Measurements from ENCODE around the gene ARF1. TPM values are rescaled to one million over a fixed set of nuclear protein-coding genes. Genes with fewer than 3 reads are reported as not detected.

ARF1 gene
- total and polyA plus RNA-seq, 2 of the 13 experiments (the other 11 are each of a cell fraction or from before 2014, with no cell fraction given) = 186 to 327 TPM

DNA sequence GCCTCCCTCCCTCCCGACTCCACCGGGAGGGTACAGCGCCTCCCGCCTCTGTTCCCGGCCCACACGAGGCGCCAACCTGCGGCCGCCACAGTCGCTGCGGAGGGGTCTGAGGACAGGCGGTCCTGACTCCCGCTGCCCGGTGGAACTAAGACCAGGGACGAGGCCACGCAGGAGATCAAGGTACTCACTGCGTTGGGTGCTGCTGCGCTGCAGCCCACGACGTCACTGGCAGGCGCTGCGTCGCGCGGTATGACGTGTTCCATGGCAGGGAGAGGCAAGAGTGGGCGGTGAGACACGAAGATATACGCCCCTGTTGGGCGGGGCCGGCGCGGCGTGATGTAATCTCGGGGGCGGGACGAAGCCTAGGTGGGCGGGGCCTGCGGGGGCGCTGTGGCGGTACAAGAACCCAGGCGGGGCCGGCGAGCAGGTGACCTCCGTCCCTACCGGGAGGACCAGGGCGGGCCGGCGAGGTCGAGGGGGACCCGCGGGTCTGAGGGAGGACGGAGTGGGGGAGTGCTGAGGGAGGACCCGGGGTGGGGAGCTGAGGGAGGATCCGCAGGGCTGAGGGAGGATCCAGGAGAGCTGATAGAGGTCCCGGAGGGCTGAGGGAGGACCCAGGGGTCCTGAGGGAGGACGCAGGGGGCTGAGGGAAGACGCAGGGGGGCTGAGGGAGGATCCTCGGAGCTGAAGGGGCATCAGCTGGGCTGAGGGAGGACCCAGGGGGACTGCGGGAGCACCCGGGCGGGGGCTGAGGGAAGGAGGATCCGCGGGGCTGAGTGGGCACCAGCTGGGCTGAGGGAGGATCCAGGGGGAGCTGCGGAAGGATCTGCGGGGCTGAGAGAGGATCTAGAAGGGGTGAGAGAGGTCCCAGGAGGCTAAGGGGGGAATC, 26.8 kb downstream of the ARF1 start, which contains the start of gene MRPL55 (continued):
- TF ChIP-seq, protein P1, sequence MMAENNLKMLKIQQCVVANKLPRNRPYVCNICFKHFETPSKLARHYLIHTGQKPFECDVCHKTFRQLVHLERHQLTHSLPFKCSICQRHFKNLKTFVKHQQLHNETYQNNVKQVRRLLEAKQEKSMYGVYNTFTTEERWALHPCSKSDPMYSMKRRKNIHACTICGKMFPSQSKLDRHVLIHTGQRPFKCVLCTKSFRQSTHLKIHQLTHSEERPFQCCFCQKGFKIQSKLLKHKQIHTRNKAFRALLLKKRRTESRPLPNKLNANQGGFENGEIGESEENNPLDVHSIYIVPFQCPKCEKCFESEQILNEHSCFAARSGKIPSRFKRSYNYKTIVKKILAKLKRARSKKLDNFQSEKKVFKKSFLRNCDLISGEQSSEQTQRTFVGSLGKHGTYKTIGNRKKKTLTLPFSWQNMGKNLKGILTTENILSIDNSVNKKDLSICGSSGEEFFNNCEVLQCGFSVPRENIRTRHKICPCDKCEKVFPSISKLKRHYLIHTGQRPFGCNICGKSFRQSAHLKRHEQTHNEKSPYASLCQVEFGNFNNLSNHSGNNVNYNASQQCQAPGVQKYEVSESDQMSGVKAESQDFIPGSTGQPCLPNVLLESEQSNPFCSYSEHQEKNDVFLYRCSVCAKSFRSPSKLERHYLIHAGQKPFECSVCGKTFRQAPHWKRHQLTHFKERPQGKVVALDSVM (CRISPR knock-in tag; IDR thresholded peaks at IDR 0.05) = peak; percentile 39; the same call in 1 of the 2 replicates
- TF ChIP-seq ZNF44 (CRISPR knock-in tag; IDR thresholded peaks at IDR 0.05) (peak; percentile 95), RXRA (CRISPR knock-in tag; IDR thresholded peaks at IDR 0.05) (peak; percentile 72), NFE2L2 (IDR thresholded peaks at IDR 0.05; ENCODE audit: low read length) (no peak), GABPA (IDR thresholded peaks at IDR 0.05; ENCODE audit: low read depth, low read length) (no peak), GABPA (CRISPR knock-in tag; IDR thresholded peaks at IDR 0.05; ENCODE audit: low read depth) (0 out of 2 replicates have a peak, but pooled peaks have one; percentile 8), ZNF619 (CRISPR knock-in tag; IDR thresholded peaks at IDR 0.05) (peak; percentile 97), ISX (CRISPR knock-in tag; conservative IDR thresholded peaks at IDR 0.05) (no peak), ZNF468 (CRISPR knock-in tag; IDR thresholded peaks at IDR 0.05) (peak; percentile 40; the same call in 1 of the 2 replicates), POLR2A (IDR thresholded peaks at IDR 0.05; ENCODE audit: insufficient read depth in 1 of 2, low read depth in 2 of 2, low read length in 2 of 2) (peak in 1 of 2 experiments; percentile 95; a peak in 2 of 4 replicates), ZBTB21 (CRISPR knock-in tag; IDR thresholded peaks at IDR 0.05) (peak; percentile 97), GATAD1 (CRISPR knock-in tag; IDR thresholded peaks at IDR 0.05) (peak; percentile 99), SP4 (CRISPR knock-in tag; IDR thresholded peaks at IDR 0.05) (peak; percentile 99), REPIN1 (CRISPR knock-in tag; IDR thresholded peaks at IDR 0.05; ENCODE audit: borderline replicate concordance, low read depth) (peak; percentile 91), YEATS2 (CRISPR knock-in tag; IDR thresholded peaks at IDR 0.05; ENCODE audit: borderline replicate concordance) (peak; percentile 97), MAZ (IDR thresholded peaks at IDR 0.05; ENCODE audit: borderline replicate concordance, low read depth, low read length) (peak; percentile 82), MAZ (CRISPR knock-in tag; IDR thresholded peaks at IDR 0.05; ENCODE audit: low read depth) (peak; percentile 94)
- TF ChIP-seq, protein P2, sequence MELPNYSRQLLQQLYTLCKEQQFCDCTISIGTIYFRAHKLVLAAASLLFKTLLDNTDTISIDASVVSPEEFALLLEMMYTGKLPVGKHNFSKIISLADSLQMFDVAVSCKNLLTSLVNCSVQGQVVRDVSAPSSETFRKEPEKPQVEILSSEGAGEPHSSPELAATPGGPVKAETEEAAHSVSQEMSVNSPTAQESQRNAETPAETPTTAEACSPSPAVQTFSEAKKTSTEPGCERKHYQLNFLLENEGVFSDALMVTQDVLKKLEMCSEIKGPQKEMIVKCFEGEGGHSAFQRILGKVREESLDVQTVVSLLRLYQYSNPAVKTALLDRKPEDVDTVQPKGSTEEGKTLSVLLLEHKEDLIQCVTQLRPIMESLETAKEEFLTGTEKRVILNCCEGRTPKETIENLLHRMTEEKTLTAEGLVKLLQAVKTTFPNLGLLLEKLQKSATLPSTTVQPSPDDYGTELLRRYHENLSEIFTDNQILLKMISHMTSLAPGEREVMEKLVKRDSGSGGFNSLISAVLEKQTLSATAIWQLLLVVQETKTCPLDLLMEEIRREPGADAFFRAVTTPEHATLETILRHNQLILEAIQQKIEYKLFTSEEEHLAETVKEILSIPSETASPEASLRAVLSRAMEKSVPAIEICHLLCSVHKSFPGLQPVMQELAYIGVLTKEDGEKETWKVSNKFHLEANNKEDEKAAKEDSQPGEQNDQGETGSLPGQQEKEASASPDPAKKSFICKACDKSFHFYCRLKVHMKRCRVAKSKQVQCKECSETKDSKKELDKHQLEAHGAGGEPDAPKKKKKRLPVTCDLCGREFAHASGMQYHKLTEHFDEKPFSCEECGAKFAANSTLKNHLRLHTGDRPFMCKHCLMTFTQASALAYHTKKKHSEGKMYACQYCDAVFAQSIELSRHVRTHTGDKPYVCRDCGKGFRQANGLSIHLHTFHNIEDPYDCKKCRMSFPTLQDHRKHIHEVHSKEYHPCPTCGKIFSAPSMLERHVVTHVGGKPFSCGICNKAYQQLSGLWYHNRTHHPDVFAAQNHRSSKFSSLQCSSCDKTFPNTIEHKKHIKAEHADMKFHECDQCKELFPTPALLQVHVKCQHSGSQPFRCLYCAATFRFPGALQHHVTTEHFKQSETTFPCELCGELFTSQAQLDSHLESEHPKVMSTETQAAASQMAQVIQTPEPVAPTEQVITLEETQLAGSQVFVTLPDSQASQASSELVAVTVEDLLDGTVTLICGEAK (IDR thresholded peaks at IDR 0.05) = no peak
- TF ChIP-seq, protein P2 (CRISPR knock-in tag; IDR thresholded peaks at IDR 0.05) = peak; percentile 68; the same call in 1 of the 2 replicates
- TF ChIP-seq, protein P3, sequence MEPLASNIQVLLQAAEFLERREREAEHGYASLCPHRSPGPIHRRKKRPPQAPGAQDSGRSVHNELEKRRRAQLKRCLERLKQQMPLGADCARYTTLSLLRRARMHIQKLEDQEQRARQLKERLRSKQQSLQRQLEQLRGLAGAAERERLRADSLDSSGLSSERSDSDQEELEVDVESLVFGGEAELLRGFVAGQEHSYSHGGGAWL (CRISPR knock-in tag; IDR thresholded peaks at IDR 0.05) = peak; percentile 83
